ENCODE results near the gene EXOC4. TPM values are rescaled to one million over a fixed set of nuclear protein-coding genes. Genes with fewer than 3 reads are reported as not detected.

EXOC4 gene
- total RNA-seq, 4 donors from 2014 or later = 30.7 to 62.4 (median 40.4) TPM

DNA sequence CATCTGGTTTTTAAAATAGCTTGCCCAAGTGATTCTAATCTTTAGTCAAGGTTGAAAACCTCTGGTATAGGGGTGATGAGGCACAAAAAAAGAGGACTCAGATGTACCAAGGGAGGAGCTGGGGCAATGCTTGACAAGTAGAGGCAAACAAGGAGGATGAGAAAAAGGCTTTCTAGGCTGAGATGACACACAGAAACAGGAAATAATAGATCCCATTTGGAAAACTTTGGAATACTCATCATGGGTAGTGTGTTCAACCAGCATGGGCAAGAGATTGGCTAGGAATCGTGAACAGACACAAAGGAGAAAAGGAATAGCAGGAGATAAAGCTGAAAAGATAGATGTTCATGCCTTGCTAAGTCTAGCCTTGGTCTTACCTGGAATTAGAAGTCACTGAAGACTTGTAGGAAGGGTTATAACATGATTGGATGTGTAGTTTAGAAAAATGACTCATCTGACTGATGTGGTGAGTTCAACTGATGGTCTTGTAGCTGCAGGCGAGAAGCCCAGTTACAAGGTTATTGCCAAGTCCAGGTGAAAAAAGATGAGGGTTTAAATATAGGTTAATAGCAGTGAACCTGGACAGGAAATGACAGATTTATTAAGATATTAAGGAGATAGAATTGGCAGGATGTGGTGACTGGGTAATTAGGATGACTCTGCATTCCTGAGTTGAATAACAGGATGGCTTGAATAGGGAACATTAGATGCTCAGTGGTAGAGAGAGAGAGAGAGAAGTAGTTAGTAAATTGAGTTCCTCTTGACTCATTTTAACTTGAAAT is 660.2 kb downstream of the EXOC4 start:
- no peak overlapping the region for H3K27ac ChIP-seq
- H3K27me3 ChIP-seq = no peaks in the 10 kb centered on the region
- H3K4me1 ChIP-seq = peaks cover 0 to 5% (median 0%) of the 10 kb centered on the region in 3 donors
- intact Hi-C loops (cut with DNase I) = no loop called here
- no peaks in the 10 kb centered on the region for H3K9me3 ChIP-seq
- 44 to 48% methylated on average over 2 of the region's 2 CpGs for WGBS, 2 donors
- no peak for DNase-seq
- TF ChIP-seq POLR2A (IDR thresholded peaks at IDR 0.05) = no peak
- TF ChIP-seq, protein P1, sequence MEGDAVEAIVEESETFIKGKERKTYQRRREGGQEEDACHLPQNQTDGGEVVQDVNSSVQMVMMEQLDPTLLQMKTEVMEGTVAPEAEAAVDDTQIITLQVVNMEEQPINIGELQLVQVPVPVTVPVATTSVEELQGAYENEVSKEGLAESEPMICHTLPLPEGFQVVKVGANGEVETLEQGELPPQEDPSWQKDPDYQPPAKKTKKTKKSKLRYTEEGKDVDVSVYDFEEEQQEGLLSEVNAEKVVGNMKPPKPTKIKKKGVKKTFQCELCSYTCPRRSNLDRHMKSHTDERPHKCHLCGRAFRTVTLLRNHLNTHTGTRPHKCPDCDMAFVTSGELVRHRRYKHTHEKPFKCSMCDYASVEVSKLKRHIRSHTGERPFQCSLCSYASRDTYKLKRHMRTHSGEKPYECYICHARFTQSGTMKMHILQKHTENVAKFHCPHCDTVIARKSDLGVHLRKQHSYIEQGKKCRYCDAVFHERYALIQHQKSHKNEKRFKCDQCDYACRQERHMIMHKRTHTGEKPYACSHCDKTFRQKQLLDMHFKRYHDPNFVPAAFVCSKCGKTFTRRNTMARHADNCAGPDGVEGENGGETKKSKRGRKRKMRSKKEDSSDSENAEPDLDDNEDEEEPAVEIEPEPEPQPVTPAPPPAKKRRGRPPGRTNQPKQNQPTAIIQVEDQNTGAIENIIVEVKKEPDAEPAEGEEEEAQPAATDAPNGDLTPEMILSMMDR (IDR thresholded peaks at IDR 0.05) = no peak
- no peak overlapping the region for H3K4me3 ChIP-seq
- peaks cover 0 to 8% (median 0%) of the 10 kb centered on the region in 3 donors for H3K36me3 ChIP-seq

DNA sequence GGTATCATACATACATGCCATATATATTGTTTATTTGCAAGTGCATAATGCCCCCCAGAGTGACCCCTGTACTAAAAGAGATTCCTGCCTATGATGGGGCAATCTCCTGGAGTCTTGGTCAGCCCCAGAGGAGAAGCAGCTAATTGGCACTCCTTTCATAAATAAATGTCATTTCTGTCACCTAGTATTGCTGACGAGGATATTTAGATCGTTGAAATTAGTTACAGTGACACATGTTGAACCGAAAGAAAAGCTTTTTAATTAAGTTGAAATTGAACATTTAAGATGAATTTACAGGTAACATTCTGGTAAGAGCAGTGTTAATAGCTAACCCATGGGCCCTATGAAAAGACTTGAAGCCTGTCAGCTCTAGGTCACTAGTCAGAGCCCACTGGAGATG is 663.7 kb downstream of the EXOC4 start:
- Histone ChIP-seq H3K27me3 (no peaks in the 10 kb centered on the region), H3K36me3 (peaks cover 0 to 41% (median 0%) of the 10 kb centered on the region in 3 donors), H3K27ac (no peak overlapping the region), H3K4me3 (no peak overlapping the region), H3K4me1 (peaks cover 0 to 5% (median 0%) of the 10 kb centered on the region in 3 donors), H3K9me3 (peaks cover 0 to 10% (median 1%) of the 10 kb centered on the region in 3 donors)
- DNase-seq = no peak
- intact Hi-C loops (cut with DNase I) = no loop called here
- WGBS, 2 donors = 96 to 98% methylated on average over 3 of the region's 3 CpGs
- TF ChIP-seq POLR2A (IDR thresholded peaks at IDR 0.05) = no peak
- TF ChIP-seq, protein P1 (IDR thresholded peaks at IDR 0.05) = no peak

DNA sequence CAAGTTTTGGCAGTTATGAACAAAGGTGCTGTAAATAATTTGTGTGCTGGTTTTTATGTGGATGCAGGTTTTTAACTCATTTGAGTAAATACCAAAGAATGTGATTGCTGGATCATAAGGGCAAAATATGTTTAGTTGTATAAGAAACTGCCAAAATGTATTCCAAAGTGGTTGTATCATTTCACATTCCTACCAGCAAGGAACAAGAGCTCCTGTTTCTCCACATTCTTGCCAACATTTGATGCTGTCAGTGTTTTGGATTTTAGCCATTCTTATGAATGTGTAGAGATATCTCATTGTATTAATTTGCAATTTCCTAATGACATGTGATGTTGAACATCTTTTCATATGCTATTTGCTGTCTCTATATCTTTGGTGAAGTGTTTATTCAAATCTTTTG is 666.9 kb downstream of the EXOC4 start:
- no peak overlapping the region for H3K4me3 ChIP-seq
- H3K27ac ChIP-seq = no peak overlapping the region
- H3K9me3 ChIP-seq = peaks cover 0 to 13% (median 8%) of the 10 kb centered on the region in 3 donors
- no peaks in the 10 kb centered on the region for H3K4me1 ChIP-seq
- H3K27me3 ChIP-seq = no peaks in the 10 kb centered on the region
- intact Hi-C loops (cut with DNase I) = no loop called here
- H3K36me3 ChIP-seq = peaks cover 0 to 41% (median 0%) of the 10 kb centered on the region in 3 donors
- DNase-seq = no peak
- TF ChIP-seq, protein P1 (IDR thresholded peaks at IDR 0.05) = no peak
- no peak for TF ChIP-seq POLR2A (IDR thresholded peaks at IDR 0.05)

DNA sequence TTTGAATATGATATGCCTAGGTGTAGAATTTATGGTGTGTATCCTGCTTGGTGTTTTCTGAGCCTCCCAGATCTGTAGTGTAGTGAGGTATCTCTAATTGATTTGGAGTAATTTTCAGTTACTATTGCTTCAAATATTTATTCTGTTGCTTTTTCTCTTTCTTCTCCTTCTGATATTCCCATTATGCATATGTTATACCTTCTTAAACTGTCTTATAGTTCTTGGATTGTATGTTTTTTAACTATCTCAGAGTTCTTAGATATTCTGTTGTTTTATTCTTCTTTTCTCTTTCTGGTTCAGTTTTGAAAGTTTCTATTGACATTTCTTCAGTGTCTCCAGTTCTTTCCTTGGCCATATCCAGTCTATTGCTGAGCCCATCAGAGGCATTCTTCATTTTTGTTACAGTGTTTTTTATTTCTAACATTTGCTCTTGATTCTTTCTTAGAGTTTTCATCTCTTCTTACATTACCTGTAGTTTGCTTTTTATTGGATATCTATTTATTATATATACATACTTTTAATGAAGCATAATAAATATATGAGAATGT is 668.8 kb downstream of the EXOC4 start:
- DNase-seq = no peak
- intact Hi-C loops (cut with DNase I) = no loop called here
- no peak overlapping the region for H3K4me3 ChIP-seq
- no peaks in the 10 kb centered on the region for H3K4me1 ChIP-seq
- H3K27me3 ChIP-seq = no peaks in the 10 kb centered on the region
- peaks cover 0 to 13% (median 8%) of the 10 kb centered on the region in 3 donors for H3K9me3 ChIP-seq
- H3K27ac ChIP-seq = no peak overlapping the region
- TF ChIP-seq, protein P1 (IDR thresholded peaks at IDR 0.05) = no peak
- TF ChIP-seq POLR2A (IDR thresholded peaks at IDR 0.05) = no peak
- peaks cover 0 to 41% (median 0%) of the 10 kb centered on the region in 3 donors for H3K36me3 ChIP-seq

DNA sequence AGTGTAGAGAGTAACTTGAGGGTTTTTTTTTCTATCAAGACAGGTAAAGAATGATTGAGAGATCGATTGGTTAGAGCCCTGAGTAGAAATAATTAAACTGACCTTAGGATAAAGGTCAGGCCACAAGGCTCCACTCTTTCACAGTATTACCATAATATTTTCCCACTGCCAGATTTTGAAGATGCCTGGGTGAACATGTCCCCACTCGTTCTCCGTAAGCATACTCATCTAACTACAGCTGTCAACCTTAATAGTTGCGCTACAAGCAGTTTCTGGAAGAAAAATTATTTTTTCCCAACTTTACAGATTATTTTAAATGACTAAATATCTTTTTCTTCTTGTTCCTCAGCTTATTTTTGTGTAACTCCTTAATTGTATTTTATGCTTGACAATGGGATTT is 671.1 kb downstream of the EXOC4 start:
- Histone ChIP-seq H3K27ac (no peak overlapping the region), H3K4me1 (no peaks in the 10 kb centered on the region), H3K36me3 (peaks cover 0 to 25% (median 0%) of the 10 kb centered on the region in 3 donors), H3K4me3 (no peak overlapping the region), H3K27me3 (no peaks in the 10 kb centered on the region), H3K9me3 (peaks cover 0 to 13% (median 8%) of the 10 kb centered on the region in 3 donors)
- intact Hi-C loops (cut with DNase I) = no loop called here
- no peak for DNase-seq
- TF ChIP-seq POLR2A (IDR thresholded peaks at IDR 0.05) = no peak
- TF ChIP-seq, protein P1 (IDR thresholded peaks at IDR 0.05) = no peak
- 87 to 92% methylated on average over 4 of the region's 4 CpGs for WGBS, 2 donors
